Measurements from ENCODE around the gene TTYH1. TPM values are rescaled to one million over a fixed set of nuclear protein-coding genes. Genes with fewer than 3 reads are reported as not detected.

The TTYH1 gene
- polyA plus RNA-seq, 2 of the 4 experiments (the other 2 are of a cell fraction), result 0.15 to 0.31 TPM

DNA sequence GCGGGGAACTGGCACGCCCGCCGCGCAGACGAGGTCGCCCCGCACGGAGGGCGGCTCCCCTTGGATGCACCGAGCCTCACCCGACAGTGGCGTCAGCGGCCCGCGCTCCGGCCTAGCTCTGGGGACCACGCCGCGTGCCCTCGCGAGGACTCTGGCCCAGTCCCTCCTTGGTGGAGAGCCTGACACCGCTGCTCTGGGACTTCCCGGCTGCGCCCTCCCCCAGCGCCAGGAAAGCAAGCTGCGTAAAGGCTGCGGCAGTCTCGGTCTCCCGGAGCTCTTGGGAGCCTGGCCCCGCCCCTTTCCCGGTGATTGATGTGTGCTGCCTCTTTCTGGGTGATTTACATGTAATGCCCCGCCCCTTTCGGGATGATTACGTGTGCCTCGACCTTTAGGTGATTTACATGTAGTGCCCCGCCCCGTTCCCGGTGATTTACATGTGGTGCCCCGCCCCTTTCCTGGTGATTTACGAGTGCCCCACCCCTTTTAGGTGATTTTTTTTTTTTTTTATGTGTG lies 48.3 kb downstream of the TTYH1 start, which contains the start of gene LENG9:
Gene LENG9 (minus strand): TSS at position 248 of the 513 bp plus-strand sequence. CDS start 252 bp downstream, outside the sequence.
- ChIA-PET CTCF (interaction anchor here (0.6 to 2.7 kb wide), 6 partner anchors 10 to 64 kb away, joined by 3 to 19 read pairs (median 4); partner anchors contain the start of gene LENG8), POLR2A (interaction anchor here (0.5 to 7.1 kb wide), 9 partner anchors 9 to 1191 kb away, joined by 3 to 130 read pairs (median 5); partner anchors contain the start of genes CDC42EP5, LENG8, MBOAT7 and U2AF2)

More for the DNA sequence above, 48.3 kb downstream of the TTYH1 start, which contains the start of gene LENG9:
- under 1% methylated on average over 18 of the region's 41 CpGs for WGBS (ENCODE audit: missing lambda C conversion rate)
- DNase-seq (ENCODE audit: low read depth in 1 of 2, low spot score in 1 of 2) (peak; percentile 91 to 100), FAIRE-seq (peak; percentile 70), ATAC-seq (peak; percentile 40 to 67)
- H3K4me2 ChIP-seq, result peak within 1 kb of the TSS; percentile 98
- peak within 1 kb of the TSS; percentile 93 to 95 for H3K27ac ChIP-seq
- no peaks in the 10 kb centered on the region for H3K9me3 ChIP-seq
- TF ChIP-seq PHF8 (IDR thresholded peaks at IDR 0.05; ENCODE audit: borderline replicate concordance, low read depth), result peak; percentile 68
- TF ChIP-seq SREBF2 (IDR thresholded peaks at IDR 0.05), result no peak
- peak; percentile 97 for TF ChIP-seq HOXB5 (CRISPR knock-in tag; IDR thresholded peaks at IDR 0.05)
- TF ChIP-seq, protein P1, sequence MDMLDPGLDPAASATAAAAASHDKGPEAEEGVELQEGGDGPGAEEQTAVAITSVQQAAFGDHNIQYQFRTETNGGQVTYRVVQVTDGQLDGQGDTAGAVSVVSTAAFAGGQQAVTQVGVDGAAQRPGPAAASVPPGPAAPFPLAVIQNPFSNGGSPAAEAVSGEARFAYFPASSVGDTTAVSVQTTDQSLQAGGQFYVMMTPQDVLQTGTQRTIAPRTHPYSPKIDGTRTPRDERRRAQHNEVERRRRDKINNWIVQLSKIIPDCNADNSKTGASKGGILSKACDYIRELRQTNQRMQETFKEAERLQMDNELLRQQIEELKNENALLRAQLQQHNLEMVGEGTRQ (IDR thresholded peaks at IDR 0.05), result peak; percentile 43
- TF ChIP-seq, protein P2, sequence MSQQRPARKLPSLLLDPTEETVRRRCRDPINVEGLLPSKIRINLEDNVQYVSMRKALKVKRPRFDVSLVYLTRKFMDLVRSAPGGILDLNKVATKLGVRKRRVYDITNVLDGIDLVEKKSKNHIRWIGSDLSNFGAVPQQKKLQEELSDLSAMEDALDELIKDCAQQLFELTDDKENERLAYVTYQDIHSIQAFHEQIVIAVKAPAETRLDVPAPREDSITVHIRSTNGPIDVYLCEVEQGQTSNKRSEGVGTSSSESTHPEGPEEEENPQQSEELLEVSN (IDR thresholded peaks at IDR 0.05; ENCODE audit: borderline replicate concordance, low read depth), result peak; percentile 87
- peak; percentile 93 for TF ChIP-seq TFCP2L1 (CRISPR knock-in tag; IDR thresholded peaks at IDR 0.05)
- peak; percentile 56 for TF ChIP-seq CHD2 (IDR thresholded peaks at IDR 0.05; ENCODE audit: low read length, partially characterized antibody)
- TF ChIP-seq, protein P3, sequence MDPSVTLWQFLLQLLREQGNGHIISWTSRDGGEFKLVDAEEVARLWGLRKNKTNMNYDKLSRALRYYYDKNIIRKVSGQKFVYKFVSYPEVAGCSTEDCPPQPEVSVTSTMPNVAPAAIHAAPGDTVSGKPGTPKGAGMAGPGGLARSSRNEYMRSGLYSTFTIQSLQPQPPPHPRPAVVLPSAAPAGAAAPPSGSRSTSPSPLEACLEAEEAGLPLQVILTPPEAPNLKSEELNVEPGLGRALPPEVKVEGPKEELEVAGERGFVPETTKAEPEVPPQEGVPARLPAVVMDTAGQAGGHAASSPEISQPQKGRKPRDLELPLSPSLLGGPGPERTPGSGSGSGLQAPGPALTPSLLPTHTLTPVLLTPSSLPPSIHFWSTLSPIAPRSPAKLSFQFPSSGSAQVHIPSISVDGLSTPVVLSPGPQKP (IDR thresholded peaks at IDR 0.05; ENCODE audit: low read depth, low read length), result no peak
- TF ChIP-seq, protein P4, sequence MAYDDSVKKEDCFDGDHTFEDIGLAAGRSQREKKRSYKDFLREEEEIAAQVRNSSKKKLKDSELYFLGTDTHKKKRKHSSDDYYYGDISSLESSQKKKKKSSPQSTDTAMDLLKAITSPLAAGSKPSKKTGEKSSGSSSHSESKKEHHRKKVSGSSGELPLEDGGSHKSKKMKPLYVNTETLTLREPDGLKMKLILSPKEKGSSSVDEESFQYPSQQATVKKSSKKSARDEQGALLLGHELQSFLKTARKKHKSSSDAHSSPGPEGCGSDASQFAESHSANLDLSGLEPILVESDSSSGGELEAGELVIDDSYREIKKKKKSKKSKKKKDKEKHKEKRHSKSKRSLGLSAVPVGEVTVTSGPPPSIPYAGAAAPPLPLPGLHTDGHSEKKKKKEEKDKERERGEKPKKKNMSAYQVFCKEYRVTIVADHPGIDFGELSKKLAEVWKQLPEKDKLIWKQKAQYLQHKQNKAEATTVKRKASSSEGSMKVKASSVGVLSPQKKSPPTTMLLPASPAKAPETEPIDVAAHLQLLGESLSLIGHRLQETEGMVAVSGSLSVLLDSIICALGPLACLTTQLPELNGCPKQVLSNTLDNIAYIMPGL (CRISPR knock-in tag; IDR thresholded peaks at IDR 0.05; ENCODE audit: borderline replicate concordance), result no peak
- TF ChIP-seq EHF (CRISPR knock-in tag; IDR thresholded peaks at IDR 0.05), result no peak
- peak; percentile 80; the same call in 1 of the 2 replicates for TF ChIP-seq MYC (IDR thresholded peaks at IDR 0.05; ENCODE audit: borderline replicate concordance, low read length)
- TF ChIP-seq SMC3 (IDR thresholded peaks at IDR 0.05), result no peak
- TF ChIP-seq, protein P5, sequence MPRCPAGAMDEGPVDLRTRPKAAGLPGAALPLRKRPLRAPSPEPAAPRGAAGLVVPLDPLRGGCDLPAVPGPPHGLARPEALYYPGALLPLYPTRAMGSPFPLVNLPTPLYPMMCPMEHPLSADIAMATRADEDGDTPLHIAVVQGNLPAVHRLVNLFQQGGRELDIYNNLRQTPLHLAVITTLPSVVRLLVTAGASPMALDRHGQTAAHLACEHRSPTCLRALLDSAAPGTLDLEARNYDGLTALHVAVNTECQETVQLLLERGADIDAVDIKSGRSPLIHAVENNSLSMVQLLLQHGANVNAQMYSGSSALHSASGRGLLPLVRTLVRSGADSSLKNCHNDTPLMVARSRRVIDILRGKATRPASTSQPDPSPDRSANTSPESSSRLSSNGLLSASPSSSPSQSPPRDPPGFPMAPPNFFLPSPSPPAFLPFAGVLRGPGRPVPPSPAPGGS (IDR thresholded peaks at IDR 0.05), result peak; percentile 53; the same call in 1 of the 3 replicates
- peak; percentile 88 for TF ChIP-seq POLR2A (IDR thresholded peaks at IDR 0.05; ENCODE audit: low read length)
- TF ChIP-seq, protein P6, sequence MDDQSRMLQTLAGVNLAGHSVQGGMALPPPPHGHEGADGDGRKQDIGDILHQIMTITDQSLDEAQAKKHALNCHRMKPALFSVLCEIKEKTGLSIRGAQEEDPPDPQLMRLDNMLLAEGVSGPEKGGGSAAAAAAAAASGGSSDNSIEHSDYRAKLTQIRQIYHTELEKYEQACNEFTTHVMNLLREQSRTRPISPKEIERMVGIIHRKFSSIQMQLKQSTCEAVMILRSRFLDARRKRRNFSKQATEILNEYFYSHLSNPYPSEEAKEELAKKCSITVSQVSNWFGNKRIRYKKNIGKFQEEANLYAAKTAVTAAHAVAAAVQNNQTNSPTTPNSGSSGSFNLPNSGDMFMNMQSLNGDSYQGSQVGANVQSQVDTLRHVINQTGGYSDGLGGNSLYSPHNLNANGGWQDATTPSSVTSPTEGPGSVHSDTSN (IDR thresholded peaks at IDR 0.05), result peak; percentile 73; the same call in 1 of the 2 replicates
- TF ChIP-seq KDM5A (IDR thresholded peaks at IDR 0.05), result no peak
- TF ChIP-seq, protein P7, sequence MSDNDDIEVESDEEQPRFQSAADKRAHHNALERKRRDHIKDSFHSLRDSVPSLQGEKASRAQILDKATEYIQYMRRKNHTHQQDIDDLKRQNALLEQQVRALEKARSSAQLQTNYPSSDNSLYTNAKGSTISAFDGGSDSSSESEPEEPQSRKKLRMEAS (IDR thresholded peaks at IDR 0.05), result peak; percentile 46
- peak; percentile 71; the same call in 1 of the 2 replicates for TF ChIP-seq RARB (CRISPR knock-in tag; IDR thresholded peaks at IDR 0.05)
- TF ChIP-seq, protein P8, sequence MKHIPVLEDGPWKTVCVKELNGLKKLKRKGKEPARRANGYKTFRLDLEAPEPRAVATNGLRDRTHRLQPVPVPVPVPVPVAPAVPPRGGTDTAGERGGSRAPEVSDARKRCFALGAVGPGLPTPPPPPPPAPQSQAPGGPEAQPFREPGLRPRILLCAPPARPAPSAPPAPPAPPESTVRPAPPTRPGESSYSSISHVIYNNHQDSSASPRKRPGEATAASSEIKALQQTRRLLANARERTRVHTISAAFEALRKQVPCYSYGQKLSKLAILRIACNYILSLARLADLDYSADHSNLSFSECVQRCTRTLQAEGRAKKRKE (CRISPR knock-in tag; IDR thresholded peaks at IDR 0.05; ENCODE audit: low read depth), result peak; percentile 80; the same call in 1 of the 2 replicates
- peak within 1 kb of the TSS; percentile 67 for H3K4me3 ChIP-seq
- H3K4me1 ChIP-seq, result peaks cover 32% of the 10 kb centered on the region
